Common myeloid progenitor, CD34-positive (primary cell): ENCODE data around the gene MROH8.
A peak's percentile ranks its signal among the peaks of the same experiment; 100 is the strongest.

Experiments used
- CTCF ChIA-PET: fragments of 350-600 bp; sonication (Branson Sonifier 250); formaldehyde crosslinking; loops from one replicate; lab custom pipeline; 2021; ENCODE audit warnings: antibody characterized with exemption; lab: Charles Lee
- POLR2A ChIA-PET: fragments of 350-600 bp; sonication (Branson Sonifier 250); formaldehyde crosslinking; loops from one replicate; lab custom pipeline; 2021; ENCODE audit warnings: antibody characterized with exemption; lab: Charles Lee
- DNase-seq, 3 donors: peaks; one replicate each; pipeline versions ENCODE4 v3.0.0 to v3.0.0-alpha.2; 2013
- H3K27ac ChIP-seq, 2 experiments: 1 replicate in 1 of 2; 2 replicates in 1 of 2; pipeline ENCODE4 v1.7.0; 2013; ENCODE audit warnings: inconsistent platforms in 2 of 2, low read length in 2 of 2, mild to moderate bottlenecking in 2 of 2, low read depth in 1 of 2, moderate library complexity in 1 of 2; ENCODE audit not compliant: severe bottlenecking in 2 of 2, insufficient read depth in 1 of 2, poor library complexity in 1 of 2
- H3K27me3 ChIP-seq, 5 experiments: replicated peaks in 2 of 5; 1 replicate in 3 of 5; 2 replicates in 2 of 5; pipeline versions ENCODE4 v1.6.1 to v1.7.0; 2013; ENCODE audit warnings: low read length in 4 of 5, mild to moderate bottlenecking in 2 of 5, moderate library complexity in 2 of 5, inconsistent platforms in 1 of 5; ENCODE audit not compliant: insufficient read depth in 5 of 5, control insufficient read depth in 4 of 5
- H3K36me3 ChIP-seq, 4 experiments: 1 replicate in 2 of 4; 2 replicates in 2 of 4; pipeline versions ENCODE4 v1.6.1 to v1.7.0; 2013; ENCODE audit warnings: low read length in 3 of 4, control low read depth in 1 of 4, mild to moderate bottlenecking in 1 of 4; ENCODE audit not compliant: control insufficient read depth in 4 of 4, insufficient read depth in 4 of 4
- H3K4me1 ChIP-seq, 4 experiments: 1 replicate in 3 of 4; 2 replicates in 1 of 4; pipeline versions ENCODE4 v1.6.1 to v1.7.1; 2013; ENCODE audit warnings: low read length in 3 of 4, mild to moderate bottlenecking in 3 of 4, control low read depth in 1 of 4, inconsistent platforms in 1 of 4, moderate library complexity in 1 of 4; ENCODE audit not compliant: control insufficient read depth in 4 of 4, insufficient read depth in 4 of 4; ENCODE audit errors: control extremely low read depth in 1 of 4
- H3K4me3 ChIP-seq, 7 experiments: 1 replicate in 4 of 7; 2 replicates in 3 of 7; pipeline versions ENCODE4 v1.5.1 to v1.7.0; 2013; ENCODE audit warnings: mild to moderate bottlenecking in 7 of 7, low read length in 6 of 7, moderate library complexity in 6 of 7, inconsistent platforms in 2 of 7, low read depth in 2 of 7, control low read depth in 1 of 7; ENCODE audit not compliant: insufficient read depth in 4 of 7, control insufficient read depth in 1 of 7; ENCODE audit errors: extremely low read depth in 1 of 7
- H3K9me3 ChIP-seq, 5 experiments: 1 replicate in 4 of 5; 2 replicates in 1 of 5; pipeline versions ENCODE4 v1.6.1 to v1.7.1; 2013; ENCODE audit warnings: low read length in 4 of 5, mild to moderate bottlenecking in 2 of 5, inconsistent platforms in 1 of 5, low read depth in 1 of 5, moderate library complexity in 1 of 5; ENCODE audit not compliant: control insufficient read depth in 4 of 5, insufficient read depth in 2 of 5; ENCODE audit errors: control extremely low read depth in 1 of 5
- WGBS: methylation state at CpG from one replicate; pipeline ENCODE4 v1.1.5; 2013; ENCODE audit not compliant: insufficient coverage; 5-methylcytosine and 5-hydroxymethylcytosine counted together

MROH8 gene

DNA sequence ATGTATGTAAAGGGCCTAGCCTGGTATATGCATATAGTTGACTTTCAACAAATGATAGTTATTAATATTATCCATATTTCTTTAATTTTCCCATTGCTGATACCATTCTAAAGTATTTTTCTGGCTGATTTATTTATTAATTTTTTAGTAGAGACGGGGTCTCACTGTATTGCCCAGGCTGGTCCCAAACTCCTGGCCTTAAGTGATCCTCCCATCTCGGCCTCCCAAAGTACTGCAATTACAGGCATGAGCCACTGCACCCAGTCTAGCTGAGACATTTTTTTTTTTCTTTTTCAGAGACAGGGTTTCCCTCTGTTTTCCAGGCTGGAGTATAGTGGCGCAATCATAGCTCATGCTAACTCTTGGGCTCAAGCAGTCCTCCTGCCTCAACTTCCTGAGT lies 29.8 kb upstream of the MROH8 start:
- ChIA-PET POLR2A (no interaction called here), CTCF (interaction anchor here (2.1 kb wide), 1 partner anchor 14 kb away, joined by 7 read pairs; no protein-coding TSS in a partner anchor)
- Histone ChIP-seq H3K27me3 (no peaks in the 10 kb centered on the region), H3K4me1 (no peaks in the 10 kb centered on the region), H3K9me3 (no peaks in the 10 kb centered on the region), H3K4me3 (no peak overlapping the region), H3K36me3 (peaks cover 28 to 79% (median 62%) of the 10 kb centered on the region in 4 experiments), H3K27ac (no peak overlapping the region)
- no peak for DNase-seq
- WGBS: 92% methylated on average over 2 of the region's 3 CpGs

DNA sequence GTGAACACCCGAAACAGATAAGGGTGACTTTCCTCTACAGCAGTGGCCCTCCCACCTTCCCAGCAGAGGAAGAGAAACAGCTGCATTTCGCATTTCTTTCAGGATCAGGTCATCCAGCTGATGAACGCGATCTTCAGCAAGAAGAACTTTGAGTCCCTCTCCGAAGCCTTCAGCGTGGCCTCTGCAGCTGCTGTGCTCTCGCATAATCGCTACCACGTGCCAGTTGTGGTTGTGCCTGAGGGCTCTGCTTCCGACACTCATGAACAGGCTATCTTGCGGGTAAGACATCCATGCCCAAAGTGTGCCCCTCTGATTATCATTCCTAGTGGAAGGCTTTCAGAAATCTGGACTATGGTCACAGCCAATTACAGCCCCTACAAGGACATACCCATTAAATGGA lies 27.8 kb upstream of the MROH8 start:
- DNase-seq: no peak
- Histone ChIP-seq H3K27me3 (no peaks in the 10 kb centered on the region), H3K4me1 (no peaks in the 10 kb centered on the region), H3K27ac (no peak overlapping the region), H3K36me3 (peaks cover 19 to 82% (median 60%) of the 10 kb centered on the region in 4 experiments), H3K4me3 (no peak overlapping the region), H3K9me3 (no peaks in the 10 kb centered on the region)
- WGBS: 97% methylated on average over 11 of the region's 11 CpGs
- POLR2A ChIA-PET: no interaction called here
- CTCF ChIA-PET: no interaction called here

DNA sequence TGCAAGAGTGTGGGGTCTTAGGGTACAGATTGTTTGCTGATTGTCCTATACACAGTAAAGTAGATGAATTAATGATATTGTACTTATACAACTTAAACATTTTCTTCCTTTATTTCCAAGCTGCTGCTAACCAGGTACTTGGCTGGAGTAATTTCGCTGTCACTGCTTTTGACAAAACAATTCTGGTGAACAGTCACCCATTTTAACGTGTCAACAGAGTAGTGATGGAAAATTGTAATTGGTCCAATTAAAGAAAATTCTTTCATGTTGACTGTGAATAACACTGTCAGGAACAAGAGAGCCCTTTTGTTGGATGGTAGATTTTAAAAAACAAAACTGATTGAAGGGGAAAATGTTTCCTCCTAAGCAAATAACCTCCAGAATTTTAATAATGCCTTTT lies 26.4 kb upstream of the MROH8 start:
- ChIA-PET POLR2A (no interaction called here), CTCF (interaction anchor here (0.7 to 3.9 kb wide), 6 partner anchors 10 to 330 kb away, joined by 3 to 18 read pairs (median 4); no protein-coding TSS in a partner anchor)
- Histone ChIP-seq H3K9me3 (no peaks in the 10 kb centered on the region), H3K27ac (no peak overlapping the region), H3K4me1 (no peaks in the 10 kb centered on the region), H3K36me3 (peaks cover 22 to 86% (median 59%) of the 10 kb centered on the region in 4 experiments), H3K27me3 (no peaks in the 10 kb centered on the region), H3K4me3 (no peak overlapping the region)
- 100% methylated on average over 1 of the region's 2 CpGs for WGBS
- DNase-seq: no peak

DNA sequence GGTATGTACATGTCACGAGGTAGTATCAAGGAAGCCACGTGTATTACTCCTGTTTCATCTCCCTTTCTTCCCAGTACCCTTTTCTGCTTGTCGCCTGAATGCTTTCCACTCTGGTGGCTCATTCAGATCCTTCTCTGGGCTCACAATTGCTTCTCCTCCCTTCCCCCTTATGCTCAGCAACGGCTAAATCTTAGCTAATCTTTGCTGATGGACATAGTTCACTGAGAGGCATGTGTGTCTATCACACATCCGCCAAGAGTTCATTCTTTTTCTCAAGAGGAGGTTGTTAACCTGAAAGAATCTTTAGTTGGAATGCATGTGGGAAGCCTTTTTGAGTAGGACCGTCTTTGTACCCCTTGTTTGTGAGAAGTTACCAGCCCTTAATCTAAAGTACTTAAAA lies 25.8 kb upstream of the MROH8 start:
- POLR2A ChIA-PET: no interaction called here
- Histone ChIP-seq H3K27ac (no peak overlapping the region), H3K4me1 (no peaks in the 10 kb centered on the region), H3K27me3 (no peaks in the 10 kb centered on the region), H3K4me3 (no peak overlapping the region), H3K9me3 (no peaks in the 10 kb centered on the region), H3K36me3 (peaks cover 22 to 92% (median 65%) of the 10 kb centered on the region in 4 experiments)
- CTCF ChIA-PET: interaction anchor here (0.6 to 3.9 kb wide), 7 partner anchors 9 to 331 kb away, joined by 3 to 18 read pairs (median 5); no protein-coding TSS in a partner anchor
- 88% methylated on average over 3 of the region's 6 CpGs for WGBS
- DNase-seq: no peak

DNA sequence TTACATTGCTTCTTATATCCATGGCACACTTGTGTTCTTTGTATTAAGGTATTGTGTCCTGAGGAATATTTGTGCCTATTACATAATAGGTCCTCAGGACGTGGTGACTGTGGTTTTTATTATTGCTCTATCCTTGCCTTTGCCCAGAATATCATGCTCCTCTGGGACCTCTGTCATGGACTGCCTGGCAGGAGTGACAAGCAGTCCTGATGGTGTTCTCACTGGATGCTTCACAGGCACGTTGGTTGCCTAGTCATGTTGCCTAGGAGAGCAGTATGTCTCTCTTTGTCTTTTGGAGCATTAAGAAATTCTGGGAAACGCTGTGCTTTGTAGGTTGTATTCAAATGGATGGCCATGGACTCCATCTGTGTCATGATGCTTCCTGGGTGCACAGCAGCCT lies 24.7 kb upstream of the MROH8 start:
- Histone ChIP-seq H3K4me3 (no peak overlapping the region), H3K4me1 (no peaks in the 10 kb centered on the region), H3K9me3 (no peaks in the 10 kb centered on the region), H3K27me3 (no peaks in the 10 kb centered on the region), H3K36me3 (peaks cover 24 to 89% (median 65%) of the 10 kb centered on the region in 4 experiments), H3K27ac (no peak overlapping the region)
- CTCF ChIA-PET: interaction anchor here (1.7 to 3.9 kb wide), 4 partner anchors 9 to 329 kb away, joined by 4 to 18 read pairs (median 5); no protein-coding TSS in a partner anchor
- POLR2A ChIA-PET: no interaction called here
- 94% methylated on average over 3 of the region's 3 CpGs for WGBS
- no peak for DNase-seq

GRCh38 chr20:37202267-37202943 lies 23.1 kb upstream of the MROH8 start:
- Histone ChIP-seq H3K4me1 (no peaks in the 10 kb centered on the region), H3K36me3 (peaks cover 31 to 91% (median 64%) of the 10 kb centered on the region in 4 experiments), H3K27ac (no peak overlapping the region), H3K9me3 (no peaks in the 10 kb centered on the region), H3K27me3 (no peaks in the 10 kb centered on the region), H3K4me3 (no peak overlapping the region)
- CTCF ChIA-PET: interaction anchor here (0.8 to 3.9 kb wide), 9 partner anchors 7 to 342 kb away, joined by 3 to 18 read pairs (median 3); partner anchors contain the start of genes MROH8 and RPN2
- POLR2A ChIA-PET: no interaction called here
- WGBS: 93% methylated on average over 3 of the region's 6 CpGs
- DNase-seq: peak; percentile 34 to 62 (median 51)

GRCh38 chr20:37201827-37202162 lies 22.4 kb upstream of the MROH8 start:
- no CpG with 5 or more reads among the region's 2 CpGs for WGBS
- Histone ChIP-seq H3K4me3 (no peak overlapping the region), H3K9me3 (no peaks in the 10 kb centered on the region), H3K27me3 (no peaks in the 10 kb centered on the region), H3K27ac (no peak overlapping the region), H3K36me3 (peaks cover 27 to 91% (median 58%) of the 10 kb centered on the region in 4 experiments), H3K4me1 (no peaks in the 10 kb centered on the region)
- CTCF ChIA-PET: interaction anchor here (0.7 to 3.1 kb wide), 6 partner anchors 10 to 332 kb away, joined by 3 to 16 read pairs (median 4); no protein-coding TSS in a partner anchor
- no peak for DNase-seq
- POLR2A ChIA-PET: no interaction called here
